ENCODE data around the gene POU6F2.

POU6F2 gene

GRCh38 chr7:39510864-39511354 lies 533.2 kb downstream of the POU6F2 start:
- no peak for DNase-seq (ENCODE audit: low read depth)

GRCh38 chr7:39515534-39516228 lies 538.0 kb downstream of the POU6F2 start:
- DNase-seq (ENCODE audit: low read depth) = no peak

GRCh38 chr7:39516498-39516897 lies 538.8 kb downstream of the POU6F2 start:
- no peak for DNase-seq (ENCODE audit: low read depth)

GRCh38 chr7:39517240-39517639 lies 539.5 kb downstream of the POU6F2 start:
- DNase-seq (ENCODE audit: low read depth) = no peak
